Naive thymus-derived CD8-positive, alpha-beta T cell (primary cell): ENCODE measurements around the gene AZGP1. TPM values are rescaled to one million over a fixed set of nuclear protein-coding genes. Genes with fewer than 3 reads are reported as not detected.
A peak's percentile ranks its signal among the peaks of the same experiment; 100 is the strongest.
"Not testable (repeated sequence)": the region's sequence is repeated elsewhere in the genome, so short reads cannot be mapped to it uniquely, and the experiment has no call there.

Experiments
- ATAC-seq, 2 donors: fragments of 150-1000 bp; cut with Tn5 transposase in 1 of 2; sonication (Bioruptor Pico), chemical (Tn5 transposase) in 1 of 2; 1 replicate in 1 of 2; 2 replicates in 1 of 2; pipeline ENCODE4 v1.10.0; 2021; ENCODE audit warnings: mild to moderate bottlenecking in 2 of 2, moderate library complexity in 2 of 2
- POLR2A ChIA-PET: fragments of 350-600 bp; sonication (Branson Sonifier 250); formaldehyde crosslinking; loops from one replicate; lab custom pipeline; 2021; ENCODE audit warnings: antibody characterized with exemption; lab: Charles Lee
- DNase-seq, 10 donors: peaks; one replicate each; pipeline versions ENCODE4 v3.0.0 to v3.0.0-alpha.2; 2020 to 2022
- H3K27ac Mint-ChIP-seq, 10 donors: one replicate each; pipeline ENCODE4 v1.8.0; 2020 to 2022; ENCODE audit warnings: mild to moderate bottlenecking in 10 of 10, mixed read lengths in 10 of 10, moderate library complexity in 4 of 10, inconsistent platforms in 1 of 10
- H3K27me3 Mint-ChIP-seq, 5 donors: one replicate each; pipeline ENCODE4 v1.8.0; 2021 to 2022; ENCODE audit warnings: mixed read lengths in 5 of 5
- H3K36me3 Mint-ChIP-seq, 3 donors: one replicate each; pipeline ENCODE4 v1.8.0; 2020 to 2022; ENCODE audit warnings: mixed read lengths in 3 of 3, mild to moderate bottlenecking in 2 of 3, inconsistent platforms in 1 of 3
- H3K4me1 Mint-ChIP-seq, 4 donors: one replicate each; pipeline ENCODE4 v1.8.0; 2021 to 2022; ENCODE audit warnings: mixed read lengths in 4 of 4
- H3K4me3 Mint-ChIP-seq, 10 donors: one replicate each; pipeline ENCODE4 v1.8.0; 2020 to 2022; ENCODE audit warnings: mild to moderate bottlenecking in 10 of 10, mixed read lengths in 10 of 10, moderate library complexity in 6 of 10, inconsistent platforms in 1 of 10
- H3K9me3 Mint-ChIP-seq, 9 donors: one replicate each; pipeline ENCODE4 v1.8.0; 2020 to 2022; ENCODE audit warnings: mixed read lengths in 9 of 9, mild to moderate bottlenecking in 3 of 9, inconsistent platforms in 1 of 9, moderate library complexity in 1 of 9
- polyA plus RNA-seq, 3 donors: library from polyadenylated mRNA; unstranded; fragments of 300-500 nt; fragmentation: Illumina TruSeq; gene quantifications; one replicate each; pipeline ENCODE4 v1.2.3, GENCODE V29; 2021
- total RNA-seq, 8 experiments: library from RNA in 2 of 8; stranded (reverse) in 2 of 8; gene quantifications; one replicate each; pipeline ENCODE4 v1.2.3 and lab custom pipeline; 2021 to 2026

The AZGP1 gene
- total and polyA plus RNA-seq, 5 experiments from 2014 or later, result not detected

GRCh38 chr7:99992330-99993038 is 16.7 kb upstream of the AZGP1 start:
- H3K9me3 Mint-ChIP-seq, result no peaks in the 10 kb centered on the region
- POLR2A ChIA-PET, result interaction anchor here (1.3 kb wide), 1 partner anchor 23 kb away, joined by 4 read pairs; the partner anchor contains the start of gene ZKSCAN1
- peak overlapping the region in 1 of 10 donors; percentile 76 for H3K27ac Mint-ChIP-seq
- H3K36me3 Mint-ChIP-seq, result no peaks in the 10 kb centered on the region
- H3K4me3 Mint-ChIP-seq, result no peak overlapping the region
- H3K4me1 Mint-ChIP-seq, result peaks cover 7 to 16% (median 8%) of the 10 kb centered on the region in 4 donors
- no peak for ATAC-seq
- H3K27me3 Mint-ChIP-seq, result peaks cover 0 to 7% (median 4%) of the 10 kb centered on the region in 5 donors
- no peak for DNase-seq

GRCh38 chr7:99991543-99991942 is 15.7 kb upstream of the AZGP1 start:
- not testable (repeated sequence) for DNase-seq, ATAC-seq, H3K9me3 Mint-ChIP-seq, H3K4me3 Mint-ChIP-seq, H3K36me3 Mint-ChIP-seq, H3K27me3 Mint-ChIP-seq, H3K4me1 Mint-ChIP-seq
- peak overlapping the region in 1 of 10 donors; percentile 43 for H3K27ac Mint-ChIP-seq
- POLR2A ChIA-PET, result interaction anchor here (1.3 kb wide), 1 partner anchor 24 kb away, joined by 4 read pairs; the partner anchor contains the start of gene ZKSCAN1

- no peaks in the 10 kb centered on the region for H3K9me3 Mint-ChIP-seq
- POLR2A ChIA-PET, result interaction anchor here (0.6 to 3.0 kb wide), 4 partner anchors 61 to 1740 kb away, joined by 4 to 9 read pairs (median 7); partner anchors contain the start of genes GJC3 and TRIM4
- no peak overlapping the region for H3K27ac Mint-ChIP-seq
- DNase-seq, result no peak
- H3K4me1 Mint-ChIP-seq, result peaks cover 0 to 8% (median 3%) of the 10 kb centered on the region in 4 donors
- peaks cover 0 to 5% (median 4%) of the 10 kb centered on the region in 5 donors for H3K27me3 Mint-ChIP-seq
- H3K36me3 Mint-ChIP-seq, result no peaks in the 10 kb centered on the region
- peak; percentile 16 to 33 for ATAC-seq
- no peak overlapping the region for H3K4me3 Mint-ChIP-seq
Observed at GRCh38 chr7:99990460-99990852, 14.6 kb upstream of the AZGP1 start.

- H3K27me3 Mint-ChIP-seq, result peaks cover 0 to 10% (median 4%) of the 10 kb centered on the region in 5 donors
- H3K4me3 Mint-ChIP-seq, result no peak overlapping the region
- DNase-seq, result no peak
- ATAC-seq, result no peak
- no peak overlapping the region for H3K27ac Mint-ChIP-seq
- no peaks in the 10 kb centered on the region for H3K9me3 Mint-ChIP-seq
- POLR2A ChIA-PET, result interaction anchor here (1.3 to 3.0 kb wide), 2 partner anchors 69 to 72 kb away, joined by 3 to 8 read pairs; partner anchors contain the start of gene TRIM4
- H3K36me3 Mint-ChIP-seq, result no peaks in the 10 kb centered on the region
- peaks cover 0 to 8% (median 4%) of the 10 kb centered on the region in 4 donors for H3K4me1 Mint-ChIP-seq
Observed at GRCh38 chr7:99987846-99988245, 12.0 kb upstream of the AZGP1 start.

GRCh38 chr7:99987306-99987705 is 11.5 kb upstream of the AZGP1 start:
- H3K4me3 Mint-ChIP-seq, H3K27me3 Mint-ChIP-seq, H3K9me3 Mint-ChIP-seq, H3K4me1 Mint-ChIP-seq, DNase-seq, ATAC-seq, H3K27ac Mint-ChIP-seq, H3K36me3 Mint-ChIP-seq: not testable (repeated sequence)
- POLR2A ChIA-PET, result interaction anchor here (0.6 to 1.3 kb wide), 2 partner anchors 72 to 219 kb away, joined by 3 to 4 read pairs; no protein-coding TSS in a partner anchor

- peaks cover 0 to 2% (median 0%) of the 10 kb centered on the region in 9 donors for H3K9me3 Mint-ChIP-seq
- peaks cover 0 to 5% (median 2%) of the 10 kb centered on the region in 4 donors for H3K4me1 Mint-ChIP-seq
- POLR2A ChIA-PET, result no interaction called here
- ATAC-seq (no peak), DNase-seq (no peak)
- peak overlapping the region in 1 of 10 donors; percentile 77 for H3K27ac Mint-ChIP-seq
- peaks cover 0 to 4% (median 0%) of the 10 kb centered on the region in 3 donors for H3K36me3 Mint-ChIP-seq
- no peak overlapping the region for H3K4me3 Mint-ChIP-seq
- peaks cover 0 to 10% (median 4%) of the 10 kb centered on the region in 5 donors for H3K27me3 Mint-ChIP-seq
Observed at GRCh38 chr7:99984593-99984992, 8.8 kb upstream of the AZGP1 start.

GRCh38 chr7:99981066-99981465 is 5.2 kb upstream of the AZGP1 start:
- not testable (repeated sequence) for ATAC-seq, H3K36me3 Mint-ChIP-seq, H3K4me1 Mint-ChIP-seq, DNase-seq, H3K9me3 Mint-ChIP-seq, H3K4me3 Mint-ChIP-seq
- Mint-ChIP-seq H3K27ac (peak overlapping the region in 1 of 10 donors; percentile 45), H3K27me3 (peaks cover 0 to 11% (median 8%) of the 10 kb centered on the region in 5 donors)
- POLR2A ChIA-PET, result interaction anchor here (0.5 kb wide), 1 partner anchor 157 kb away, joined by 9 read pairs; no protein-coding TSS in a partner anchor

- peaks cover 0 to 17% (median 9%) of the 10 kb centered on the region in 5 donors for H3K27me3 Mint-ChIP-seq
- not testable (repeated sequence) for H3K4me1 Mint-ChIP-seq, DNase-seq, H3K36me3 Mint-ChIP-seq, H3K4me3 Mint-ChIP-seq, H3K9me3 Mint-ChIP-seq, ATAC-seq
- POLR2A ChIA-PET, result interaction anchor here (1.3 kb wide), 1 partner anchor 61 kb away, joined by 5 read pairs; the partner anchor contains the start of gene TRIM4
- peak overlapping the region in 2 of 10 donors; percentile 49 to 78 for H3K27ac Mint-ChIP-seq
Observed at GRCh38 chr7:99980448-99980872, 4.6 kb upstream of the AZGP1 start.

- POLR2A ChIA-PET, result interaction anchor here (0.6 to 1.3 kb wide), 2 partner anchors 16 to 60 kb away, joined by 4 to 5 read pairs; partner anchors contain the start of gene TRIM4
Observed at GRCh38 chr7:99979814-99980225, 4.0 kb upstream of the AZGP1 start.

GRCh38 chr7:99976626-99977025 is 795 bp upstream of the AZGP1 start:
- no peak for ATAC-seq
- no peak overlapping the region for H3K27ac Mint-ChIP-seq
- H3K27me3 Mint-ChIP-seq, result peaks cover 4 to 22% (median 16%) of the 10 kb centered on the region in 5 donors
- no peaks in the 10 kb centered on the region for H3K9me3 Mint-ChIP-seq
- no peak for DNase-seq
- H3K36me3 Mint-ChIP-seq, result no peaks in the 10 kb centered on the region
- H3K4me3 Mint-ChIP-seq, result no peak overlapping the region
- POLR2A ChIA-PET, result no interaction called here
- peaks cover 0 to 6% (median 2%) of the 10 kb centered on the region in 4 donors for H3K4me1 Mint-ChIP-seq

More at GRCh38 chr7:99979814-99980225, 4.0 kb upstream of the AZGP1 start:
- DNase-seq (peak; percentile 41 to 85 (median 68)), ATAC-seq (peak; percentile 81 to 95)
- not testable (repeated sequence) for H3K4me3 Mint-ChIP-seq, H3K36me3 Mint-ChIP-seq, H3K9me3 Mint-ChIP-seq, H3K4me1 Mint-ChIP-seq
- peaks cover 0 to 19% (median 11%) of the 10 kb centered on the region in 5 donors for H3K27me3 Mint-ChIP-seq
- H3K27ac Mint-ChIP-seq, result peak overlapping the region in 1 of 10 donors; percentile 49

GRCh38 chr7:99974681-99975080 is 1.1 kb downstream of the AZGP1 start:
- peaks cover 4 to 35% (median 15%) of the 10 kb centered on the region in 5 donors for H3K27me3 Mint-ChIP-seq
- H3K27ac Mint-ChIP-seq, result no peak overlapping the region
- H3K4me3 Mint-ChIP-seq, result no peak overlapping the region
- no peaks in the 10 kb centered on the region for H3K9me3 Mint-ChIP-seq
- H3K4me1 Mint-ChIP-seq, result peaks cover 0 to 2% (median under 1%) of the 10 kb centered on the region in 4 donors
- POLR2A ChIA-PET, result no interaction called here
- H3K36me3 Mint-ChIP-seq, result no peaks in the 10 kb centered on the region
- DNase-seq, result no peak
- no peak for ATAC-seq

- ATAC-seq, POLR2A ChIA-PET, H3K9me3 Mint-ChIP-seq, H3K27ac Mint-ChIP-seq, H3K4me1 Mint-ChIP-seq, H3K36me3 Mint-ChIP-seq, H3K4me3 Mint-ChIP-seq, DNase-seq: not testable (repeated sequence)
- peaks cover 4 to 35% (median 11%) of the 10 kb centered on the region in 5 donors for H3K27me3 Mint-ChIP-seq
Observed at GRCh38 chr7:99973817-99974216, 2.0 kb downstream of the AZGP1 start.

- Mint-ChIP-seq H3K9me3 (no peaks in the 10 kb centered on the region), H3K27ac (no peak overlapping the region), H3K4me3 (no peak overlapping the region), H3K4me1 (no peaks in the 10 kb centered on the region), H3K27me3 (peaks cover 6 to 58% (median 18%) of the 10 kb centered on the region in 5 donors), H3K36me3 (no peaks in the 10 kb centered on the region)
- ATAC-seq, result no peak
- DNase-seq, result no peak
- POLR2A ChIA-PET, result no interaction called here
Observed at GRCh38 chr7:99971242-99971641, 4.6 kb downstream of the AZGP1 start.
